ENCODE results near the gene PPM1N. TPM values are rescaled to one million over a fixed set of nuclear protein-coding genes. Genes with fewer than 3 reads are reported as not detected.
A peak's percentile ranks its signal among the peaks of the same experiment; 100 is the strongest.

PPM1N gene
- total and polyA plus RNA-seq, 7 donors = 0.29 to 0.90 (median 0.46) TPM; not detected in 3

DNA sequence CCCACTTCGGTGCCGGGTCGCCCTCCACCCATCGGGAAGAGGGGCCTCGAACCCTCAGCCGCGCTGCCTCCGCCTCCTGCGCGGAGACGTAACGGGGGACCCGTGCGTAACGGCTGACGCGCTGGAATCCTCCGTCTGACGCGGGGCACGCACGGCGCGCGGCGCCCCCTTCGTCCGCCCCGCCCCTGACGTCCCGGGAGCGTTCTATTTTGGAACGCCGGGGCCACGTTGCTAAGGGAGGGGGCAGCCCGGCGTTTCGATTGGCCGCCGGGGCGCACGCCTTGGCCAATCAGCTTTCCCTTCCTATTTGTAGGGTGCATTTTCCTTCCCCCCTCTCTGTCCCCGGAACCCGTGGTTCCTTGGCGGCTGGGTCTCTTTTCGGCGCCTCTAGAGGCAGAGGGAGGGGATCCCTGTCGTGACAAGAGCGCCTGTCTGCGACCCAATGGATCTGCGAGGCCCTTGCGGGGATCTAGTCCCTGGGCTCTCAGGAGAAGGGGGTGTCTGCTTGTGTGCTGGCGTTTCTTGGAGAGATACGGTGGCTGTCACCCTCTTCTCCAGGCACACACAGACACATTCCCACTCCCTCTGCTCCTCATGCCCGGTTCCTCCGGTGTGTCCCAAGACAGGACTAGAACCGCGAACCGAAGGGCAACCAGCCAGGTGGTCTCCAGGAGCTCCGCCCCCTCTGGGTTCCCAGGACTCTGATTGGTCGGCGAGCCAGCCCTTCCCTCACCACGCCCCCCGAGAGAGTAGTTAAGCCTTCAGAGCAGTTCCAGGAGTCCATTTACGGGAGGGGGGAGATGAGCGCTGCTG, 28.9 kb upstream of the PPM1N start:
- ATAC-seq = peak; percentile 90 to 92 (median 90)

DNA sequence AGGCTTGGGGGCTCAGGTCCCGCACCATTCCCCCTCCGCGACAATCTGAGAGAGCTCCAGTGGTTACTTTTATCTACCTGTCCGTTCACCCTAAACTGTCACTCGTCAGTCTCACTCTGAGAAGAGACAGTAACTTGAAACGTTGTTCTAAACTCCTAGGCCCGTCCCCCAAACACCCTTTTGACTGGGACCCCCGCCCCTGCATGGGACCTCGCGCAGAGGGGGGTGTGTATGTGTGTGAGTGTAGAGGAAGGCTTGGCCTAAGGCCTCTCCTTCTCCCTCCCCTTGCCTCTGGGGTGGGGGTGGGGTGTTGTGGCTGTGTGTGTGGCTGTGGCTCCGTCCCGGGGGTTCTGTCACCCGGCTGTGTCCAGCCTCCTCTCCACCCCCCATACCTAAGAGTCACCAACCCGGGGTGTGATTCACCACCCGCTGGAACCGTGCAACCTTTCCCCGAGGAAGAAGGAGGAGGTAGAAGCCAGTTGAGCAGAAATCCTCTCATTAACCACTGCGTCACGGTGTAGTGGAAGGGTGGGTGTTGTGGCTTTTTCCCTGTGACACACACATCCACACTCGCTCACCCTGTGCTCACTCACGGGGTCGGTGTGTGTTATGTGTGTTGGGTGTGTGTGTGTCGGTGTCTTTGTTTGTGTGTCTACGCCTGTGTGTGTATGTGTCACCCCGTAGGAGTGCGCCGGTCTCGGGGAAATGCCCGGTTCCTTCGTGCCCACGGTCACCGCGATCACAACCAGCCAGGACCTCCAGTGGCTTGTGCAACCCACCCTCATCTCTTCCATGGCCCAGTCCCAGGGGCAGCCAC, 28.1 kb upstream of the PPM1N start:
- DNase-seq (peak; percentile 33 to 63), ATAC-seq (no peak)
- Histone ChIP-seq H3K36me3 (ENCODE audit: insufficient read depth in 1 of 2, low read depth in 1 of 2) (no peaks in the 10 kb centered on the region), H3K4me3 (peak overlapping the region; percentile 86), H3K27ac (peak overlapping the region; percentile 88), H3K27me3 (ENCODE audit: insufficient read depth in 3 of 3, low read length in 2 of 3) (no peaks in the 10 kb centered on the region), H3K9me3 (no peaks in the 10 kb centered on the region), H3K4me1 (peaks cover 13% of the 10 kb centered on the region)
- intact Hi-C loops (cut with DNase I) = no loop called here
- 40 to 44% (median 42%) methylated on average over 33 of the region's 33 CpGs for WGBS, 3 donors
- TF ChIP-seq, protein P1, sequence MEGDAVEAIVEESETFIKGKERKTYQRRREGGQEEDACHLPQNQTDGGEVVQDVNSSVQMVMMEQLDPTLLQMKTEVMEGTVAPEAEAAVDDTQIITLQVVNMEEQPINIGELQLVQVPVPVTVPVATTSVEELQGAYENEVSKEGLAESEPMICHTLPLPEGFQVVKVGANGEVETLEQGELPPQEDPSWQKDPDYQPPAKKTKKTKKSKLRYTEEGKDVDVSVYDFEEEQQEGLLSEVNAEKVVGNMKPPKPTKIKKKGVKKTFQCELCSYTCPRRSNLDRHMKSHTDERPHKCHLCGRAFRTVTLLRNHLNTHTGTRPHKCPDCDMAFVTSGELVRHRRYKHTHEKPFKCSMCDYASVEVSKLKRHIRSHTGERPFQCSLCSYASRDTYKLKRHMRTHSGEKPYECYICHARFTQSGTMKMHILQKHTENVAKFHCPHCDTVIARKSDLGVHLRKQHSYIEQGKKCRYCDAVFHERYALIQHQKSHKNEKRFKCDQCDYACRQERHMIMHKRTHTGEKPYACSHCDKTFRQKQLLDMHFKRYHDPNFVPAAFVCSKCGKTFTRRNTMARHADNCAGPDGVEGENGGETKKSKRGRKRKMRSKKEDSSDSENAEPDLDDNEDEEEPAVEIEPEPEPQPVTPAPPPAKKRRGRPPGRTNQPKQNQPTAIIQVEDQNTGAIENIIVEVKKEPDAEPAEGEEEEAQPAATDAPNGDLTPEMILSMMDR (IDR thresholded peaks at IDR 0.05) = no peak

More for the DNA sequence above, 28.9 kb upstream of the PPM1N start:
- TF ChIP-seq, protein P1 (IDR thresholded peaks at IDR 0.05) = no peak
- peaks cover 13% of the 10 kb centered on the region for H3K4me1 ChIP-seq
- H3K36me3 ChIP-seq (ENCODE audit: insufficient read depth in 1 of 2, low read depth in 1 of 2) = no peaks in the 10 kb centered on the region
- H3K4me3 ChIP-seq = peak overlapping the region; percentile 86
- 0 to 1% (median 0%) methylated on average over 53 to 66 of the region's 66 CpGs for WGBS, 3 donors
- intact Hi-C loops (cut with DNase I) = no loop called here
- no peaks in the 10 kb centered on the region for H3K27me3 ChIP-seq (ENCODE audit: insufficient read depth in 3 of 3, low read length in 2 of 3)
- peak overlapping the region; percentile 88 for H3K27ac ChIP-seq
- peak; percentile 94 to 96 for DNase-seq
- H3K9me3 ChIP-seq = no peaks in the 10 kb centered on the region

DNA sequence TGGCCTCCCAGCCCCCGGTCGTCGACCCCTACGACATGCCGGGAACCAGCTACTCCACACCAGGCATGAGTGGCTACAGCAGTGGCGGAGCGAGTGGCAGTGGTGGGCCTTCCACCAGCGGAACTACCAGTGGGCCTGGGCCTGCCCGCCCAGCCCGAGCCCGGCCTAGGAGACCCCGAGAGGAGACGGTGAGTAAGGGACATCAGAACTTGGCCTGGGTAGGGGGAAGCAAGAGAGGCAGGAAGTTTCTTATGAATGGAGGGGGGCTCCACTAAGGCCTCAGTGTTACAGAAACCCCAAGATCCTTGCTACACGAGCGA, 27.5 kb upstream of the PPM1N start:
- ATAC-seq (no peak), DNase-seq (peak in 1 of 2 donors; percentile 61)
- H3K9me3 ChIP-seq = no peaks in the 10 kb centered on the region
- H3K36me3 ChIP-seq (ENCODE audit: insufficient read depth in 1 of 2, low read depth in 1 of 2) = no peaks in the 10 kb centered on the region
- no peak overlapping the region for H3K27ac ChIP-seq
- no peak overlapping the region for H3K4me3 ChIP-seq
- 90 to 96% (median 91%) methylated on average over 15 of the region's 15 CpGs for WGBS, 3 donors
- intact Hi-C loops (cut with DNase I) = no loop called here
- TF ChIP-seq, protein P1 (IDR thresholded peaks at IDR 0.05) = no peak
- H3K27me3 ChIP-seq (ENCODE audit: insufficient read depth in 3 of 3, low read length in 2 of 3) = no peaks in the 10 kb centered on the region
- H3K4me1 ChIP-seq = peaks cover 13% of the 10 kb centered on the region

DNA sequence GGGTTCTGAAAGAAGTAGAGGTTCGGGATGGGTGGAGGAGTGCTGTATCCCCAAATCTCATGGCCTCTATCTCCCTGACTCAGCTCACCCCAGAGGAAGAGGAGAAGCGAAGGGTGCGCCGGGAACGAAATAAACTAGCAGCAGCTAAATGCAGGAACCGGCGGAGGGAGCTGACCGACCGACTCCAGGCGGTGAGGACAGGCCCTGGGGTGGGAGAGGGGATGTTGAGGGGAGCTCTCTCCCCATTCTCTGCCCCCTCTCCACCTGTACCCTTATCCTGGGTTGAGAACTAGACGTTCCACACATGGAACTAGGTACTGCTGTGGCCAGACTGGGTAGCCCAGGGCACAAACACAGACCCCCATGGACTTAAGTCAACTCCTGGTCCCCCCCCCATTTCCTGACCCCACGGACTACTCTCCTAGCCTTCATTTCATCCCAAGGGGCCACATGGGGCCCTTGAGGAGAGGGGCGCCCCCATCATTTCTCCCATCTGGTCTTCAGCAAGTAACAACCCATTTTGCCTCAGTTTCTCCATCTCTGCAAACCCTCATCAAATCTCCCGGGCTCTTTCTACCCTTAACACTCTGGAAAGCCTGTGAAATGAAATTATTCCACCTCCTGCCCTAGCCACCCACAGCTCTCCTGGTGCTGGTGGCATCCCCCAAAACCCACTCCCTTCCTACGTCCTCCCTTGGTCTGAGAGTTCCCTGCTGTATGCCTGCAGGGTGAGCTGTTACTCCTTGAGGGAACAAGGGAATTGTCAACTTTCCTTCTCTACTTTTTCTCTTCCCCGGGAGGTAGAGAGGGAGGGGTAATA, 26.9 kb upstream of the PPM1N start:
- intact Hi-C loops (cut with DNase I) = no loop called here
- Histone ChIP-seq H3K36me3 (ENCODE audit: insufficient read depth in 1 of 2, low read depth in 1 of 2) (no peaks in the 10 kb centered on the region), H3K27me3 (ENCODE audit: insufficient read depth in 3 of 3, low read length in 2 of 3) (no peaks in the 10 kb centered on the region), H3K4me3 (no peak overlapping the region), H3K4me1 (peaks cover 13% of the 10 kb centered on the region), H3K27ac (no peak overlapping the region), H3K9me3 (no peaks in the 10 kb centered on the region)
- no peak for ATAC-seq
- TF ChIP-seq, protein P1 (IDR thresholded peaks at IDR 0.05) = no peak
- DNase-seq = no peak
- WGBS, 3 donors = 88 to 90% (median 88%) methylated on average over 16 of the region's 16 CpGs

Measured in psoas muscle (tissue), 8 donors.